SK-N-SH treated with all-trans-retinoic acid at 6 μM for 48 hours (cell line): ENCODE results near the gene IFI27.

Source experiments
- ARNTL ChIP-seq: fragments of 450-650 bp; formaldehyde crosslinking; IDR thresholded peaks from 2 replicates; pipeline ENCODE4 v1.5.0; 2020; ENCODE audit warnings: low read depth, mild to moderate bottlenecking, moderate library complexity, borderline replicate concordance
- CREB5 ChIP-seq: fragments of 250-450 bp; sonication (Bioruptor Pico); IDR thresholded peaks from 2 replicates; pipeline ENCODE4 v1.5.1; 2020; ENCODE audit warnings: low read depth, mild to moderate bottlenecking, moderate library complexity
- CSDC2 ChIP-seq: fragments of 250-450 bp; sonication (Bioruptor Pico); IDR thresholded peaks from 2 replicates; pipeline ENCODE4 v1.5.0; 2020; ENCODE audit warnings: mild to moderate bottlenecking, moderate library complexity
- GLIS3 ChIP-seq: fragments of 250-450 bp; sonication (Bioruptor Pico); IDR thresholded peaks from 2 replicates; pipeline ENCODE4 v1.5.0; 2020; ENCODE audit warnings: mild to moderate bottlenecking, moderate library complexity
- OSR1 ChIP-seq: fragments of 250-450 bp; sonication (Bioruptor Pico); IDR thresholded peaks from 2 replicates; pipeline ENCODE4 v1.8.0; 2022; ENCODE audit warnings: moderate library complexity, mild to moderate bottlenecking, inconsistent platforms
- POU6F1 ChIP-seq: fragments of 250-450 bp; sonication (Bioruptor Pico); IDR thresholded peaks from 2 replicates; pipeline ENCODE4 v1.8.0; 2021; ENCODE audit warnings: low read depth, mild to moderate bottlenecking, moderate library complexity, borderline replicate concordance
- RARB ChIP-seq: fragments of 250-450 bp; sonication (Bioruptor Pico); IDR thresholded peaks from 2 replicates; pipeline ENCODE4 v1.8.0; 2021; ENCODE audit warnings: mild to moderate bottlenecking, moderate library complexity
- SNAI2 ChIP-seq: fragments of 250-450 bp; sonication (Bioruptor Pico); IDR thresholded peaks from 2 replicates; pipeline ENCODE4 v1.5.0; 2020; ENCODE audit warnings: mild to moderate bottlenecking, moderate library complexity
- TCF4 ChIP-seq: fragments of 250-450 bp; sonication (Bioruptor Pico); IDR thresholded peaks from 2 replicates; pipeline ENCODE4 v1.8.0; 2021; ENCODE audit warnings: mild to moderate bottlenecking, moderate library complexity, borderline replicate concordance
- TOX ChIP-seq: fragments of 250-450 bp; sonication (Bioruptor Pico); IDR thresholded peaks from 2 replicates; pipeline ENCODE4 v1.8.0; 2021; ENCODE audit warnings: mild to moderate bottlenecking, moderate library complexity, borderline replicate concordance
- ZC3H10 ChIP-seq: fragments of 250-450 bp; sonication (Bioruptor Pico); IDR thresholded peaks from 2 replicates; pipeline ENCODE4 v1.5.1; 2021; ENCODE audit warnings: mild to moderate bottlenecking, moderate library complexity
- ZFP3 ChIP-seq: fragments of 250-450 bp; sonication (Bioruptor Pico); IDR thresholded peaks from 2 replicates; pipeline ENCODE4 v1.5.0; 2020; ENCODE audit warnings: mild to moderate bottlenecking, moderate library complexity
- TF ChIP-seq, protein P1 (sequence below): fragments of 250-450 bp; sonication (Bioruptor Pico); IDR thresholded peaks from 2 replicates; pipeline ENCODE4 v1.8.0; 2020; ENCODE audit warnings: mild to moderate bottlenecking, moderate library complexity, borderline replicate concordance
- TF ChIP-seq, protein P2 (sequence below): fragments of 250-450 bp; sonication (Bioruptor Pico); IDR thresholded peaks from 2 replicates; pipeline ENCODE4 v1.5.0; 2020; ENCODE audit warnings: mild to moderate bottlenecking, moderate library complexity

DNA sequence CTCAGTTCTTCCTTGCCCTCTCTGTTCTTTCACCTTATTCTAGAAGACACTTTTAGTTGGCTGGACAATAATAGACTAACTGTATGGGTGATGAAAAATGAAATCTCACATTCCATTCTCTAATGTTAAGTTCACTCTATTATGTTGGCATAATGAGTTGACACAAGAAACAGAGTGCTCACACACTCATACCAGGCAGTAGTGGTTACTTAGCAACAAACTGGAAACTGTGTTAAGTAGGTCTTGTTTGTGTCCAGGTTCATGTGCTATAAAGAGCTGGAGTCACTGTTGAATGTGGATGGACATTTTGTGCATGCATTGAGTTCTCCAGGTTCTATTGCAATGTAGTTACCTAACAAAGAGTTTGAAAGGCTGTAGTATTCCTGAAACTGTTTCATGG lies 46.7 kb downstream of the IFI27 start:
- TF ChIP-seq ZC3H10 (CRISPR knock-in tag) = no peak
- no peak for TF ChIP-seq RARB (CRISPR knock-in tag)
- no peak for TF ChIP-seq OSR1
- no peak for TF ChIP-seq GLIS3 (CRISPR knock-in tag)
- TF ChIP-seq, protein P1, sequence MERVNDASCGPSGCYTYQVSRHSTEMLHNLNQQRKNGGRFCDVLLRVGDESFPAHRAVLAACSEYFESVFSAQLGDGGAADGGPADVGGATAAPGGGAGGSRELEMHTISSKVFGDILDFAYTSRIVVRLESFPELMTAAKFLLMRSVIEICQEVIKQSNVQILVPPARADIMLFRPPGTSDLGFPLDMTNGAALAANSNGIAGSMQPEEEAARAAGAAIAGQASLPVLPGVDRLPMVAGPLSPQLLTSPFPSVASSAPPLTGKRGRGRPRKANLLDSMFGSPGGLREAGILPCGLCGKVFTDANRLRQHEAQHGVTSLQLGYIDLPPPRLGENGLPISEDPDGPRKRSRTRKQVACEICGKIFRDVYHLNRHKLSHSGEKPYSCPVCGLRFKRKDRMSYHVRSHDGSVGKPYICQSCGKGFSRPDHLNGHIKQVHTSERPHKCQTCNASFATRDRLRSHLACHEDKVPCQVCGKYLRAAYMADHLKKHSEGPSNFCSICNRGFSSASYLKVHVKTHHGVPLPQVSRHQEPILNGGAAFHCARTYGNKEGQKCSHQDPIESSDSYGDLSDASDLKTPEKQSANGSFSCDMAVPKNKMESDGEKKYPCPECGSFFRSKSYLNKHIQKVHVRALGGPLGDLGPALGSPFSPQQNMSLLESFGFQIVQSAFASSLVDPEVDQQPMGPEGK = no peak
- TF ChIP-seq CSDC2 (CRISPR knock-in tag) = no peak
- TF ChIP-seq ARNTL = no peak
- no peak for TF ChIP-seq ZFP3 (CRISPR knock-in tag)
- TF ChIP-seq CREB5 = no peak
- TF ChIP-seq POU6F1 (CRISPR knock-in tag) = no peak
- no peak for TF ChIP-seq TOX (CRISPR knock-in tag)
- no peak for TF ChIP-seq SNAI2 (CRISPR knock-in tag)
- TF ChIP-seq, protein P2, sequence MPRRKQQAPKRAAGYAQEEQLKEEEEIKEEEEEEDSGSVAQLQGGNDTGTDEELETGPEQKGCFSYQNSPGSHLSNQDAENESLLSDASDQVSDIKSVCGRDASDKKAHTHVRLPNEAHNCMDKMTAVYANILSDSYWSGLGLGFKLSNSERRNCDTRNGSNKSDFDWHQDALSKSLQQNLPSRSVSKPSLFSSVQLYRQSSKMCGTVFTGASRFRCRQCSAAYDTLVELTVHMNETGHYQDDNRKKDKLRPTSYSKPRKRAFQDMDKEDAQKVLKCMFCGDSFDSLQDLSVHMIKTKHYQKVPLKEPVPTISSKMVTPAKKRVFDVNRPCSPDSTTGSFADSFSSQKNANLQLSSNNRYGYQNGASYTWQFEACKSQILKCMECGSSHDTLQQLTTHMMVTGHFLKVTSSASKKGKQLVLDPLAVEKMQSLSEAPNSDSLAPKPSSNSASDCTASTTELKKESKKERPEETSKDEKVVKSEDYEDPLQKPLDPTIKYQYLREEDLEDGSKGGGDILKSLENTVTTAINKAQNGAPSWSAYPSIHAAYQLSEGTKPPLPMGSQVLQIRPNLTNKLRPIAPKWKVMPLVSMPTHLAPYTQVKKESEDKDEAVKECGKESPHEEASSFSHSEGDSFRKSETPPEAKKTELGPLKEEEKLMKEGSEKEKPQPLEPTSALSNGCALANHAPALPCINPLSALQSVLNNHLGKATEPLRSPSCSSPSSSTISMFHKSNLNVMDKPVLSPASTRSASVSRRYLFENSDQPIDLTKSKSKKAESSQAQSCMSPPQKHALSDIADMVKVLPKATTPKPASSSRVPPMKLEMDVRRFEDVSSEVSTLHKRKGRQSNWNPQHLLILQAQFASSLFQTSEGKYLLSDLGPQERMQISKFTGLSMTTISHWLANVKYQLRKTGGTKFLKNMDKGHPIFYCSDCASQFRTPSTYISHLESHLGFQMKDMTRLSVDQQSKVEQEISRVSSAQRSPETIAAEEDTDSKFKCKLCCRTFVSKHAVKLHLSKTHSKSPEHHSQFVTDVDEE (CRISPR knock-in tag) = no peak
- no peak for TF ChIP-seq TCF4 (CRISPR knock-in tag)
